Brain microvascular endothelial cell (primary cell): ENCODE data around the gene INSYN1.
"Not testable (repeated sequence)": the region's sequence is repeated elsewhere in the genome, so short reads cannot be mapped to it uniquely, and the experiment has no call there.

Source experiments
- DNase-seq: peaks from one replicate; pipeline ENCODE4 v3.0.0-alpha.2; 2020
- H3K27ac ChIP-seq: fragments of 250-450 bp; sonication (Bioruptor Pico); 2 replicates; pipeline ENCODE4 v1.5.1; 2020; ENCODE audit warnings: mild to moderate bottlenecking, moderate library complexity
- H3K27me3 ChIP-seq: fragments of 250-450 bp; sonication (Bioruptor Pico); replicated peaks from 2 replicates; pipeline ENCODE4 v1.5.1; 2020; ENCODE audit warnings: mild to moderate bottlenecking
- H3K36me3 ChIP-seq: fragments of 250-450 bp; sonication (Bioruptor Pico); replicated peaks from 2 replicates; pipeline ENCODE4 v1.5.1; 2020; ENCODE audit warnings: mild to moderate bottlenecking
- H3K4me3 ChIP-seq: 2 replicates; pipeline ENCODE4 v1.5.1; 2011; ENCODE audit warnings: low read depth, mild to moderate bottlenecking, control low read depth, low read length, moderate library complexity
- in situ Hi-C: cut with HindIII; loops from 2 replicates; pipeline ENCODE4 v1.10.0; 2017; ENCODE audit warnings: low sequenced_read_pairs, low pct_ligation_motif_present
- TF ChIP-seq, protein P1 (sequence below): IDR thresholded peaks from 2 replicates; pipeline ENCODE4 v1.5.1; 2011; ENCODE audit warnings: low read depth, mild to moderate bottlenecking, moderate library complexity, low read length, control low read depth, inconsistent platforms; ENCODE audit errors: missing control alignments

INSYN1 gene

DNA sequence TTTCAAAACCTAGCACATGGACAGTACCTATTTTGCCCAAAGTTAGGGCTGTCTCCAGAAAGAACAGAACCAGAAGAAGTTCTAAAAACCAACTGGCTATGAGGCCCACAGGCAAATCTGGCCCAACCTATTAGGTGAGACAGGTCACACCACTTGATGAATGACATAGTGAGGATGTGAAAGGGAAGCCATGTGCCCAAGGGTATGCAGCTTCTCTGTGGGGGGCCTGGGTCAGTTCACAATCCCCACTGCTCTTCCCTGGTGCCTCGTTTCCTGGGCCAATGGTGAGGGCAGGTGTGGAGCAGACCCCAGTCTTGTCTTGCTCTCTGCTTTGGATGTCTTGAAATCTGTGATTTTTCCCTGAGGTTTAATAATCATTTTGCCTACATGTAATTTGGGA lies 8.9 kb downstream of the INSYN1 start:
- Histone ChIP-seq H3K27me3 (peaks cover 6% of the 10 kb centered on the region), H3K4me3 (no peak overlapping the region), H3K36me3 (no peaks in the 10 kb centered on the region), H3K27ac (no peak overlapping the region)
- TF ChIP-seq, protein P1, sequence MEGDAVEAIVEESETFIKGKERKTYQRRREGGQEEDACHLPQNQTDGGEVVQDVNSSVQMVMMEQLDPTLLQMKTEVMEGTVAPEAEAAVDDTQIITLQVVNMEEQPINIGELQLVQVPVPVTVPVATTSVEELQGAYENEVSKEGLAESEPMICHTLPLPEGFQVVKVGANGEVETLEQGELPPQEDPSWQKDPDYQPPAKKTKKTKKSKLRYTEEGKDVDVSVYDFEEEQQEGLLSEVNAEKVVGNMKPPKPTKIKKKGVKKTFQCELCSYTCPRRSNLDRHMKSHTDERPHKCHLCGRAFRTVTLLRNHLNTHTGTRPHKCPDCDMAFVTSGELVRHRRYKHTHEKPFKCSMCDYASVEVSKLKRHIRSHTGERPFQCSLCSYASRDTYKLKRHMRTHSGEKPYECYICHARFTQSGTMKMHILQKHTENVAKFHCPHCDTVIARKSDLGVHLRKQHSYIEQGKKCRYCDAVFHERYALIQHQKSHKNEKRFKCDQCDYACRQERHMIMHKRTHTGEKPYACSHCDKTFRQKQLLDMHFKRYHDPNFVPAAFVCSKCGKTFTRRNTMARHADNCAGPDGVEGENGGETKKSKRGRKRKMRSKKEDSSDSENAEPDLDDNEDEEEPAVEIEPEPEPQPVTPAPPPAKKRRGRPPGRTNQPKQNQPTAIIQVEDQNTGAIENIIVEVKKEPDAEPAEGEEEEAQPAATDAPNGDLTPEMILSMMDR: no peak
- in situ Hi-C loops: no loop called here
- no peak for DNase-seq

DNA sequence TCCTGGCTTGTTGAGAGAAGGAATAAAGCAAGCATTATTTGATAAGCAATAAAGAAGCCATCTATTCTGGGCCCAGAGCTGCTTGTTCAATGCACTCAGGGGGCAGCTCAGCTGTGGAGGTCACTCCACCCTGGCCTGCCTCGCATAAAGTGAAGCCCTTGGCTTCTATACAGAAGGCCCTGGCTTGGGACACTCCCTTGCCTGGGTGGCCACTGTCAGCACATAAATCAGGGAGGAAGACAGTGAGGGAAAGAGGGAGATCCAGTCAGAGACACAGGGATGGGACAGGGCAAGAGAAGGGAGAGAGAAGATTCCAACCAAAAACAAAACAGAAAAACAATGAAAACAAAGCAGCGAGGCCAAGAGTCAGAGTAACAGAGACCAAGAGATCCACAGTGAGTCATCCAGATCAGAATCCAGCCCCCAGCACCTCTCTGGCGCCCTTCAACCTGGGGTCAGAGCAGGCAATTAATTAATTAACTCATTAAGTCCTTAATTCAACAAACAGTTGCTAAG lies 11.8 kb downstream of the INSYN1 start:
- H3K27ac ChIP-seq: no peak overlapping the region
- peaks cover 4% of the 10 kb centered on the region for H3K27me3 ChIP-seq
- H3K36me3 ChIP-seq: no peaks in the 10 kb centered on the region
- DNase-seq: no peak
- TF ChIP-seq, protein P1: no peak
- in situ Hi-C loops: no loop called here
- no peak overlapping the region for H3K4me3 ChIP-seq

DNA sequence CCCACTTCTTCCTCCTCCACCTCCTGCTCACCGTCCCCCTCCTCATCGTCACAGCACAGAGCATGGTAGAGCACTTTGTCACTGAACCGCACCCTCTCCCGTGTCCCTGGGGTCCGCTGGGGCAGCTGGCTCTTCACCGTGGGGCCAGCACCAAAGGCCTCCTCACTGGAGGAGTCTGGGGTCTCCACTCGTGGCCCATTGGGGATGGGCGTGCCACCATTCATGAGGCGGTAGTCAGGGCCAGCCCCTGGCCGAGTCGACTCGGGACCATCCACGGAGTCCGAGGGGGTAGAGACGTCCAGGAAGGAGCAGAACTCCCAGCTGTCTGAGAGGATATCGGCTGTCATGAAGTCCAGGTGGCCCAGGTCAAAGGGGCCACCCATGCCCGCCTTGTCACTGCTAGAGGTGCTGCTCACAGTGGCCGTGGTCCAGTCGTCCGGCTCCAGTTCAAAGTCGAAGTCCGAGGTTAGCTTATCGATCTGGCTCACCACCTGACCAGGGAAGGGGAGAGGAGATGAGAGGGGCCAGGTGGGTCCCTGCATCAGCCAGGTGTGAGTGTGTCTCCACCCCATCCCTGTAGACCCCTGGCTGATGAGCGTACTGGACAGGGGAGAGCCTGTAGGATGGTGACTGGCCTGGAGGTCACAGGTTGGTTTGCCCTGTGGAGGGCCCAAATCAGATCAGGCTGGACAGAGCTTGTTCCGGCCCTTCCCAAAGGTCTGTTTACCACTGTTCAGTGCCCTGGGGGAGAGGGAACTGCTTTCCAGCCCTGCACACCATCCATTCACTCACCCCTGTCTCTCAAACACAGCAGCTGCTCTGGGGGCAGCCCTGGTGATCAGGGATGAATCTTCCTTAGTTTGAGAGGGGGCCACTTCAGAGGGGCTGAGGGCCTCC lies 12.8 kb downstream of the INSYN1 start:
- TF ChIP-seq, protein P1: no peak

DNA sequence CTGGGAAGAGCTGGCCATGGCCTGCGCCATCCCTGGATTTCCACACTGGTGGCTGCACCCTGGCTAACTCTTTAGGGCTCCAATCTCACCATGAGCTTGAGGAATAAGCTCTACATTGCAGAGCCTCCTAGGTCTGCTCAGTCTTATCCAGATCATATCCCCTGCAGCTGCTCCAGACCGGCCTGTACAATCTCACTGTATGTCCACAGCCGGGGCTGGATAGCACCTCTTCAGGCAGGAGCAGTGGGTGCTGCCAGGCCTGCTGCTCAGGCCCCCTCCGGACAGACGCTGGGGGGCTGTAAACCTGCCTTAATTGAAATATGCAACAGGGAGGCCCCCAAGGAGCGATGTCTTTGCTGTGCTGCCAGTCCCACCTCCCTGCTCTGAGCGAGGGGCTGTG lies 15.6 kb downstream of the INSYN1 start:
- in situ Hi-C loops: no loop called here
- Histone ChIP-seq H3K36me3 (no peaks in the 10 kb centered on the region), H3K27ac (no peak overlapping the region), H3K27me3 (no peaks in the 10 kb centered on the region), H3K4me3 (no peak overlapping the region)
- TF ChIP-seq, protein P1: no peak
- no peak for DNase-seq

More for the DNA sequence above, 12.8 kb downstream of the INSYN1 start:
- no peaks in the 10 kb centered on the region for H3K27me3 ChIP-seq
- H3K36me3 ChIP-seq: no peaks in the 10 kb centered on the region
- no peak for DNase-seq
- H3K27ac ChIP-seq: no peak overlapping the region
- in situ Hi-C loops: no loop called here
- no peak overlapping the region for H3K4me3 ChIP-seq

DNA sequence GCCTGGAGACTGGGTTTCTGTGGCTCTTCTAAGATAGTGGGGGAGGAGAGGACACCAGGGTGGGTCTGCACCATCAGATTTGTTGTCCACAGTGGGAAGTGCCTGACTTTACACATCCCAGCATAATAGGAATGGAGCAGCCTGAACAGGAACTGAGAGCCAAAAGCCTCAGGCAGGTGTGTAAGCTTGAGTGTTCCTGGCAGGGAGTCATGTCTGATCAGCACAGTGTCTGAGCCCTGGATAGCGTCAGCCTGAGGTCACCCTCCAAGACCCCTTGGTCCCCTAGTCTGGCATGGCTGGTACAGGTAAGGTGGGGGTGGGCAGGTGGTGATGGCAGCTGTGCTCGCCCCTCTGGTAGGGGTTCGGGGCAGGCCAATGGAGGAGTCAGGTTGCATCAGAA lies 20.2 kb downstream of the INSYN1 start:
- Histone ChIP-seq H3K36me3 (no peaks in the 10 kb centered on the region), H3K27ac (no peak overlapping the region), H3K4me3 (no peak overlapping the region), H3K27me3 (no peaks in the 10 kb centered on the region)
- TF ChIP-seq, protein P1: no peak
- in situ Hi-C loops: no loop called here
- DNase-seq: no peak

DNA sequence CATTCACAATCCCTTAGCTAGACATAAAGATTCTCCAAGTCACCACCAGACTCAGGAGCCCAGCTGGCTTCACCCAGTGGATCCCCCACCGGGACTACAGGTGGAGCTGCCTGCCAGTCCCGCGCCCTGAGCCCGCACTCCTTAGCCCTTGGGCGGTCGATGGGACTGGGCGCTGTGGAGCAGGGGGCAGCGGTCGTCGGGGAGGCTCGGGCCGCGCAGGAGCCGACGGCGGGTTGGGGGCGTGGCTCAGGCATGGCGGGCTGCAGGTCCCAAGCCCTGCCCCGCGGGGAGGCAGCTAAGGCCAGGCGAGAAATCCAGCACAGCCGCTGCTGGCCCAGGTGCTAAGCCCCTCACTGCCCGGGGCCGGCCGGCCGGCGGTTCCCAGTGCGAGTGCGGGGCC lies 21.1 kb downstream of the INSYN1 start:
- H3K27me3 ChIP-seq, H3K36me3 ChIP-seq, H3K27ac ChIP-seq, DNase-seq, H3K4me3 ChIP-seq, in situ Hi-C loops: not testable (repeated sequence)
